H1 (cell line): ENCODE data around the gene PRKN. TPM values are rescaled to one million over a fixed set of nuclear protein-coding genes. Genes with fewer than 3 reads are reported as not detected.

Experiments used
- ATF2 ChIP-seq: IDR thresholded peaks from 2 replicates; pipeline ENCODE4 v1.6.1; 2012; ENCODE audit warnings: low read length, inconsistent platforms
- CHD1 ChIP-seq: IDR thresholded peaks from 2 replicates; pipeline ENCODE4 v1.6.1; 2012; ENCODE audit warnings: low read depth, low read length, improper control_type of control experiment
- FOSL1 ChIP-seq: IDR thresholded peaks from 2 replicates; pipeline ENCODE4 v1.6.1; 2011; ENCODE audit warnings: mild to moderate bottlenecking, low read depth, low read length, moderate library complexity; ENCODE audit not compliant: insufficient read depth
- GTF2F1 ChIP-seq: IDR thresholded peaks from 2 replicates; pipeline ENCODE4 v1.6.1; 2012; ENCODE audit warnings: low read depth, low read length, improper control_type of control experiment, borderline replicate concordance
- HDAC2 ChIP-seq, 2 experiments: fragments of 300-600 bp in 1 of 2; sonication (generic) in 1 of 2; IDR thresholded peaks; 2 replicates each; pipeline ENCODE4 v1.6.1; 2011 to 2012; ENCODE audit warnings: low read depth in 2 of 2, low read length in 2 of 2, mild to moderate bottlenecking in 2 of 2, moderate library complexity in 2 of 2, borderline replicate concordance in 1 of 2, inconsistent platforms in 1 of 2
- RNF2 ChIP-seq: fragments of 200-900, 300-1000 bp; sonication (generic); IDR thresholded peaks from 2 replicates; pipeline ENCODE4 v1.7.1; 2016; ENCODE audit warnings: borderline replicate concordance, low read depth, mild to moderate bottlenecking, antibody characterized with exemption, low read length; ENCODE audit not compliant: poor library complexity, severe bottlenecking; ENCODE audit errors: missing control alignments
- SUZ12 ChIP-seq: fragments of 200-600 bp; sonication (generic); IDR thresholded peaks from 2 replicates; pipeline ENCODE4 v1.6.1; 2012; ENCODE audit warnings: mild to moderate bottlenecking, inconsistent platforms, low read length, moderate library complexity, mixed read lengths
- TBP ChIP-seq: IDR thresholded peaks from 2 replicates; pipeline ENCODE4 v1.6.1; 2011; ENCODE audit warnings: low read depth, low read length, improper control_type of control experiment
- ZNF274 ChIP-seq: IDR thresholded peaks from 2 replicates; pipeline ENCODE4 v1.7.0; 2012; ENCODE audit warnings: low read length, borderline replicate concordance; ENCODE audit errors: extremely low read depth
- polyA plus RNA-seq, 7 experiments: library from polyadenylated mRNA; depleted of rRNA in 3 of 7; stranded (reverse) in 5 of 7; unstranded in 2 of 7; fragments of >200 nt in 5 of 7; fragments of 200-250 nt in 2 of 7; gene quantifications; 1 replicate in 5 of 7; 2 replicates in 1 of 7; 4 replicates in 1 of 7; pipeline versions ENCODE4 v1.2.1 to v1.2.3, GENCODE V29; 2011 to 2013; ENCODE audit warnings: missing spikeins in 2 of 7, mixed read lengths in 2 of 7
- total RNA-seq: library from RNA; stranded (reverse); fragmentation: NEBNext Ultra II Directional; extraction: Animal tissue kit (Norgen Biotek cat#: 25700); gene quantifications from 2 replicates; pipeline ENCODE4 v1.2.1, GENCODE V29; 2021

PRKN gene
- total and polyA plus RNA-seq, 2 of the 8 experiments (the other 6 are each of a cell fraction or from before 2014, with no cell fraction given): 0.13 to 0.29 TPM

GRCh38 chr6:162602759-162603158 lies 124.8 kb downstream of the PRKN start (continued):
- TF ChIP-seq RNF2: no peak
- no peak for TF ChIP-seq FOSL1
- TF ChIP-seq CHD1: no peak
- TF ChIP-seq HDAC2 (IDR thresholded peaks at IDR 0.05; ENCODE audit: borderline replicate concordance in 1 of 2, low read depth in 2 of 2, low read length in 2 of 2): no peak
- no peak for TF ChIP-seq ZNF274
- TF ChIP-seq GTF2F1: no peak
- TF ChIP-seq SUZ12: no peak
- TF ChIP-seq ATF2: no peak
- no peak for TF ChIP-seq TBP
